WTC11 (cell line): Measurements from ENCODE around the gene NRG3.

Experiments
- NR2C2 ChIP-seq: sonication (generic); formaldehyde crosslinking; IDR thresholded peaks from 2 replicates; pipeline ENCODE4 v1.8.0; 2022; ENCODE audit warnings: mild to moderate bottlenecking, missing genetic modification reagents
- SMAD4 ChIP-seq: sonication (generic); formaldehyde crosslinking; IDR thresholded peaks from 2 replicates; pipeline ENCODE4 v1.8.0; 2022; ENCODE audit warnings: mild to moderate bottlenecking, missing genetic modification reagents
- SP1 ChIP-seq: sonication (generic); formaldehyde crosslinking; conservative IDR thresholded peaks from 2 replicates; pipeline ENCODE4 v1.8.1; 2022; ENCODE audit warnings: missing genetic modification reagents
- TEAD4 ChIP-seq: sonication (generic); formaldehyde crosslinking; IDR thresholded peaks from 2 replicates; pipeline ENCODE4 v1.8.0; 2022; ENCODE audit warnings: mild to moderate bottlenecking, missing genetic modification reagents
- TF ChIP-seq, protein P1 (sequence below): fragments of 200-600 bp; IDR thresholded peaks from 2 replicates; pipeline ENCODE4 v1.8.0; 2022; ENCODE audit warnings: antibody characterized with exemption
- TF ChIP-seq, protein P2 (sequence below): fragments of 250-450 bp; sonication (Bioruptor Pico); IDR thresholded peaks from 2 replicates; pipeline ENCODE4 v1.9.0; 2021; ENCODE audit warnings: moderate library complexity, mild to moderate bottlenecking, inconsistent platforms, borderline replicate concordance
- TF ChIP-seq, protein P3 (sequence below): sonication (generic); formaldehyde crosslinking; IDR thresholded peaks from 2 replicates; pipeline ENCODE4 v1.8.0; 2022; ENCODE audit warnings: mild to moderate bottlenecking, missing genetic modification reagents
- TF ChIP-seq, protein P4 (sequence below): sonication (generic); formaldehyde crosslinking; IDR thresholded peaks from 2 replicates; pipeline ENCODE4 v1.8.0; 2022; ENCODE audit warnings: mild to moderate bottlenecking, missing genetic modification reagents
- TF ChIP-seq, protein P5 (sequence below): sonication (generic); formaldehyde crosslinking; conservative IDR thresholded peaks from 2 replicates; pipeline ENCODE4 v1.8.1; 2022; ENCODE audit warnings: mild to moderate bottlenecking, missing genetic modification reagents

DNA sequence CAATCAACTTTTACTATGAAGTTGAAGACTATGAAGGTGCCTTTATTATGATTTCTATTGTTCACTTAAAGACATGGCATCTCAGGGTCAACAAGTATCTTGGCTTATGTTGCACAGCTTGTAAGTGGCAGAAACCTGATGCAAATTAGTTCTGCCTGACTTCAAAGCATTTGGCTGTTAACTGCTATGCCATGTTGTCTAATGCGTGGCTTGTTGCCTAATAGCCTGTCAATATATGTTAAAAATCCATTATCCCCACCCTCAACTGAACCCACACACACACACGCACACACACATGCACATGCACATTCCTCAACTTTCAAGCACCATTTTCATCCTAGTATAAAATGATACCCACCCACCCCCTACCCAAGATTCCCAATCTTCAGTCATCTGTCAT lies 217.1 kb downstream of the NRG3 start:
- TF ChIP-seq, protein P1, sequence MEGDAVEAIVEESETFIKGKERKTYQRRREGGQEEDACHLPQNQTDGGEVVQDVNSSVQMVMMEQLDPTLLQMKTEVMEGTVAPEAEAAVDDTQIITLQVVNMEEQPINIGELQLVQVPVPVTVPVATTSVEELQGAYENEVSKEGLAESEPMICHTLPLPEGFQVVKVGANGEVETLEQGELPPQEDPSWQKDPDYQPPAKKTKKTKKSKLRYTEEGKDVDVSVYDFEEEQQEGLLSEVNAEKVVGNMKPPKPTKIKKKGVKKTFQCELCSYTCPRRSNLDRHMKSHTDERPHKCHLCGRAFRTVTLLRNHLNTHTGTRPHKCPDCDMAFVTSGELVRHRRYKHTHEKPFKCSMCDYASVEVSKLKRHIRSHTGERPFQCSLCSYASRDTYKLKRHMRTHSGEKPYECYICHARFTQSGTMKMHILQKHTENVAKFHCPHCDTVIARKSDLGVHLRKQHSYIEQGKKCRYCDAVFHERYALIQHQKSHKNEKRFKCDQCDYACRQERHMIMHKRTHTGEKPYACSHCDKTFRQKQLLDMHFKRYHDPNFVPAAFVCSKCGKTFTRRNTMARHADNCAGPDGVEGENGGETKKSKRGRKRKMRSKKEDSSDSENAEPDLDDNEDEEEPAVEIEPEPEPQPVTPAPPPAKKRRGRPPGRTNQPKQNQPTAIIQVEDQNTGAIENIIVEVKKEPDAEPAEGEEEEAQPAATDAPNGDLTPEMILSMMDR = no peak
- TF ChIP-seq NR2C2 (CRISPR knock-in tag) = no peak
- no peak for TF ChIP-seq SP1 (CRISPR knock-in tag)
- TF ChIP-seq, protein P2, sequence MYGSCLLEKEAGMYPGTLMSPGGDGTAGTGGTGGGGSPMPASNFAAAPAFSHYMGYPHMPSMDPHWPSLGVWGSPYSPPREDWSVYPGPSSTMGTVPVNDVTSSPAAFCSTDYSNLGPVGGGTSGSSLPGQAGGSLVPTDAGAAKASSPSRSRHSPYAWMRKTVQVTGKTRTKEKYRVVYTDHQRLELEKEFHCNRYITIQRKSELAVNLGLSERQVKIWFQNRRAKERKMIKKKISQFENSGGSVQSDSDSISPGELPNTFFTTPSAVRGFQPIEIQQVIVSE = no peak
- TF ChIP-seq, protein P3, sequence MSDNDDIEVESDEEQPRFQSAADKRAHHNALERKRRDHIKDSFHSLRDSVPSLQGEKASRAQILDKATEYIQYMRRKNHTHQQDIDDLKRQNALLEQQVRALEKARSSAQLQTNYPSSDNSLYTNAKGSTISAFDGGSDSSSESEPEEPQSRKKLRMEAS (CRISPR knock-in tag) = no peak
- no peak for TF ChIP-seq SMAD4 (CRISPR knock-in tag)
- TF ChIP-seq, protein P4, sequence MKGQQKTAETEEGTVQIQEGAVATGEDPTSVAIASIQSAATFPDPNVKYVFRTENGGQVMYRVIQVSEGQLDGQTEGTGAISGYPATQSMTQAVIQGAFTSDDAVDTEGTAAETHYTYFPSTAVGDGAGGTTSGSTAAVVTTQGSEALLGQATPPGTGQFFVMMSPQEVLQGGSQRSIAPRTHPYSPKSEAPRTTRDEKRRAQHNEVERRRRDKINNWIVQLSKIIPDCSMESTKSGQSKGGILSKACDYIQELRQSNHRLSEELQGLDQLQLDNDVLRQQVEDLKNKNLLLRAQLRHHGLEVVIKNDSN = no peak
- TF ChIP-seq, protein P5, sequence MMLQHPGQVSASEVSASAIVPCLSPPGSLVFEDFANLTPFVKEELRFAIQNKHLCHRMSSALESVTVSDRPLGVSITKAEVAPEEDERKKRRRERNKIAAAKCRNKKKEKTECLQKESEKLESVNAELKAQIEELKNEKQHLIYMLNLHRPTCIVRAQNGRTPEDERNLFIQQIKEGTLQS = no peak
- TF ChIP-seq TEAD4 (CRISPR knock-in tag) = no peak
